Peyer's patch (tissue), 4 donors: ENCODE results near the gene FKBP7. TPM values are rescaled to one million over a fixed set of nuclear protein-coding genes. Genes with fewer than 3 reads are reported as not detected.
"Not testable (repeated sequence)": the region's sequence is repeated elsewhere in the genome, so short reads cannot be mapped to it uniquely, and the experiment has no call there.

Experiments
- DNase-seq, 3 donors: peaks; one replicate each; pipeline ENCODE4 v3.0.0-alpha.2; 2017 to 2019
- H3K27ac ChIP-seq, 4 donors: fragments of 200-600 bp; sonication (generic); one replicate each; pipeline ENCODE4 v1.5.1; 2016 to 2019
- H3K27me3 ChIP-seq, 2 donors: fragments of 200-600 bp; sonication (generic); one replicate each; pipeline ENCODE4 v1.5.1; 2019
- H3K36me3 ChIP-seq, 3 donors: fragments of 200-600 bp; sonication (generic); one replicate each; pipeline ENCODE4 v1.5.1; 2016 to 2019
- H3K4me1 ChIP-seq, 4 donors: fragments of 200-600 bp; sonication (generic); one replicate each; pipeline ENCODE4 v1.5.1; 2016 to 2019
- H3K4me3 ChIP-seq, 4 donors: fragments of 200-600 bp; sonication (generic); 1 replicate in 3 of 4; 2 replicates in 1 of 4; pipeline ENCODE4 v1.5.1; 2016 to 2019; ENCODE audit warnings: mild to moderate bottlenecking in 1 of 4
- H3K9me3 ChIP-seq, 4 donors: fragments of 200-600 bp; sonication (generic); one replicate each; pipeline ENCODE4 v1.5.1; 2016 to 2019; ENCODE audit warnings: mild to moderate bottlenecking in 1 of 4
- CTCF ChIP-seq, 6 experiments: fragments of 450-650 bp in 4 of 6; fragments of 200-600 bp in 2 of 6; sonication (generic) in 1 of 6; IDR thresholded peaks; one replicate each; pipeline ENCODE4 v1.5.1; 2017 to 2019; ENCODE audit warnings: antibody characterized with exemption in 6 of 6, mild to moderate bottlenecking in 3 of 6, moderate library complexity in 1 of 6
- POLR2A ChIP-seq, 2 donors: fragments of 450-650 bp; IDR thresholded peaks; one replicate each; pipeline ENCODE4 v1.5.1; 2017; ENCODE audit warnings: antibody characterized with exemption in 2 of 2, mild to moderate bottlenecking in 2 of 2, moderate library complexity in 2 of 2
- total RNA-seq, 4 donors: library from RNA; depleted of rRNA; stranded (reverse); fragments of >200 nt; gene quantifications; one replicate each; pipeline ENCODE4 v1.1.0, GENCODE V29; 2016

The FKBP7 gene
- 1 to 10 TPM in 2 of 4 donors, under 1 TPM in 2; 0.53 to 5.3 (median 1.0) TPM for total RNA-seq

GRCh38 chr2:178478439-178479274 lies at the start of gene FKBP7:
TSS of gene FKBP7 (minus strand) at chr2:178478600. CDS start at chr2:178478499, 101 bp downstream.
- peak; percentile 89 to 95 (median 91) for DNase-seq
- H3K9me3 ChIP-seq = no peaks in the 10 kb centered on the region
- H3K4me1 ChIP-seq = peaks cover 0 to 28% (median 17%) of the 10 kb centered on the region in 4 donors
- no peaks in the 10 kb centered on the region for H3K36me3 ChIP-seq
- TF ChIP-seq CTCF (IDR thresholded peaks at IDR 0.05) (peak; percentile 27 to 81 (median 69)), POLR2A (IDR thresholded peaks at IDR 0.05) (peak in 1 of 2 donors; percentile 61)
- H3K4me3 ChIP-seq = peak within 1 kb of the TSS; percentile 47 to 76 (median 63)
- H3K27ac ChIP-seq = peak within 1 kb of the TSS; percentile 91 to 96 (median 95)
- no peaks in the 10 kb centered on the region for H3K27me3 ChIP-seq

- Histone ChIP-seq H3K27me3 (no peaks in the 10 kb centered on the region), H3K4me3 (no peak overlapping the region), H3K9me3 (no peaks in the 10 kb centered on the region), H3K27ac (no peak overlapping the region), H3K36me3 (peaks cover 0 to 13% (median 0%) of the 10 kb centered on the region in 3 donors), H3K4me1 (no peaks in the 10 kb centered on the region)
- TF ChIP-seq CTCF (IDR thresholded peaks at IDR 0.05) (no peak), POLR2A (IDR thresholded peaks at IDR 0.05) (no peak)
- DNase-seq = no peak
These were observed 49.2 kb upstream of the FKBP7 start for GRCh38 chr2:178527592-178527991.

GRCh38 chr2:178526256-178526655 lies 47.9 kb upstream of the FKBP7 start:
- TF ChIP-seq POLR2A (IDR thresholded peaks at IDR 0.05) = no peak
- TF ChIP-seq CTCF (IDR thresholded peaks at IDR 0.05) = no peak
- H3K36me3 ChIP-seq = no peaks in the 10 kb centered on the region
- no peaks in the 10 kb centered on the region for H3K27me3 ChIP-seq
- no peak for DNase-seq
- no peak overlapping the region for H3K4me3 ChIP-seq
- H3K4me1 ChIP-seq = no peaks in the 10 kb centered on the region
- no peaks in the 10 kb centered on the region for H3K9me3 ChIP-seq
- H3K27ac ChIP-seq = no peak overlapping the region

GRCh38 chr2:178525460-178525859 lies 47.1 kb upstream of the FKBP7 start:
- H3K27ac ChIP-seq, H3K4me3 ChIP-seq, H3K36me3 ChIP-seq, DNase-seq, H3K27me3 ChIP-seq, H3K4me1 ChIP-seq, H3K9me3 ChIP-seq: not testable (repeated sequence)

- H3K4me1 ChIP-seq, DNase-seq, H3K4me3 ChIP-seq, H3K27ac ChIP-seq, H3K27me3 ChIP-seq, H3K9me3 ChIP-seq, H3K36me3 ChIP-seq: not testable (repeated sequence)
These were observed 46.6 kb upstream of the FKBP7 start for GRCh38 chr2:178525010-178525409.

- Histone ChIP-seq H3K4me3 (peak overlapping the region; percentile 54 to 71 (median 56)), H3K4me1 (no peaks in the 10 kb centered on the region), H3K36me3 (peaks cover 0 to 2% (median 0%) of the 10 kb centered on the region in 3 donors), H3K27me3 (no peaks in the 10 kb centered on the region), H3K27ac (peak overlapping the region; percentile 47 to 64 (median 57)), H3K9me3 (no peaks in the 10 kb centered on the region)
- no peak for DNase-seq
- TF ChIP-seq CTCF (IDR thresholded peaks at IDR 0.05) = no peak
- TF ChIP-seq POLR2A (IDR thresholded peaks at IDR 0.05) = no peak
These were observed 45.3 kb upstream of the FKBP7 start for GRCh38 chr2:178523596-178524134.
